ENCODE results near the gene SMYD2.

Gene SMYD2, protein sequence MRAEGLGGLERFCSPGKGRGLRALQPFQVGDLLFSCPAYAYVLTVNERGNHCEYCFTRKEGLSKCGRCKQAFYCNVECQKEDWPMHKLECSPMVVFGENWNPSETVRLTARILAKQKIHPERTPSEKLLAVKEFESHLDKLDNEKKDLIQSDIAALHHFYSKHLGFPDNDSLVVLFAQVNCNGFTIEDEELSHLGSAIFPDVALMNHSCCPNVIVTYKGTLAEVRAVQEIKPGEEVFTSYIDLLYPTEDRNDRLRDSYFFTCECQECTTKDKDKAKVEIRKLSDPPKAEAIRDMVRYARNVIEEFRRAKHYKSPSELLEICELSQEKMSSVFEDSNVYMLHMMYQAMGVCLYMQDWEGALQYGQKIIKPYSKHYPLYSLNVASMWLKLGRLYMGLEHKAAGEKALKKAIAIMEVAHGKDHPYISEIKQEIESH

DNA sequence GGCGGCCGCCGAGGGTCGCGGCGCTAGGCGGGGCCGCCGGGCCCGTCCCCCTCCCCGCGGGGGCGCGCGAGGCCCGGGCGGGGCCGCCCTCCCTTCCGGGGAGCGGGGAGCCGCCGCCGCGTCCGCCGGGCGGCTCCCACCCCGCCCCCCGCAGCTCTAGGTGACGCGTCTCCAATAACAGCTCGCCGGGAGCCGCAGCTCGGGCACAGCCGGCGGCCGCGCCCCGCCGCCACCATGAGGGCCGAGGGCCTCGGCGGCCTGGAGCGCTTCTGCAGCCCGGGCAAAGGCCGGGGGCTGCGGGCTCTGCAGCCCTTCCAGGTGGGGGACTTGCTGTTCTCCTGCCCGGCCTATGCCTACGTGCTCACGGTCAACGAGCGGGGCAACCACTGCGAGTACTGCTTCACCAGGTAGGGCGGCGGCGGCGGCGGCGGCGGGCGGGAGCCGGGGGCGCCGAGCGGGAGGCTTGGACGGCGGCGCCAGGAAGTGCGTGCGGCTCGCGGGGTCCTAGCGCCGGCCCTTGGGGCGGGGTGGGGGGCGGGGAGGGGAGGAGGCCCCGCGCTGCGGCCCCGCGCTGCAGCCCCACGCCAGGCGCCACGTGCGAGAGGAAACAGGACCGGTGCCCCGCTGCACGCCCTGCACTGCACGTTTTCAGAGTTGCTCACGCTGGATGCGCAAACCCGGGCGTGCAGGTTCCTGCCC lies at the start of gene SMYD2:
TSS of gene SMYD2 (plus strand) at position 139 of the 699 bp plus-strand sequence. CDS start at position 235, 96 bp downstream.
- peak; percentile 36 for DNase-seq (ENCODE audit: low spot score)

DNA sequence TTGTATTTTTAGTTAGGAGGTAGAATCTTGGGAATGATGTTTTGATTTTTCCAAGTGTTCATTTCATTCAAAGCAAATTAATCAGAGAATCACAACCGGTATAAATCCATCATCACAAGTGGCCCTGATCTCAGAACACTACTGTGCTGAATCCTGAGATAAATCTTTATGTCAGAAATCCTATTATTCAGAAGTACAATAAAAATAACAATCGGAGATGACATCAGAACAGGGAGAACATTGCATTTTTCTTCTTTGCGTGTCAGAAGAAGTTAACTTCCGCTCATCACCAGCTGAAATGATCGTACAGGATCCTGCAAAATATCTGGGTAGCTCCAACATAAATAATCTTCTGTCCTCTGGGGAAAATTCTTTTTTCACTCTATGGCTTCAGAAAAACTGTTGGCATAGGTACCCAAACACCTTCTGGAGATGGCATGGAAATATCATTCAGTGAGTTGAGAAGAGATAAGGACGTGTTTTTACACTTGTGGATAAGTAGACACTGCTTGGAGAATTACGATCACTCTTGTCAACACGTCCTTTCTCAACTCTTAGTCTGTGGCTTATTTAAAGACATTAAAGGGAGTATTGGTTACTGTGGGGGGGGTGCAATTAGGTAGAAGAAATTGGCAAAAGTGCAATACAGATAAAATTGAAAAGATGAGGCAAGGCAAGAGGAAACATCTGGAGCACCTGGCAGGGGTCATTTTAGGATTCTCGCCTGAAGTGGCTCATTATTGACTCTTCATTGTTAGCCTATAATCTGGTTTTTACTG lies 46.9 kb upstream of the SMYD2 start:
- DNase-seq (ENCODE audit: low spot score) = no peak

DNA sequence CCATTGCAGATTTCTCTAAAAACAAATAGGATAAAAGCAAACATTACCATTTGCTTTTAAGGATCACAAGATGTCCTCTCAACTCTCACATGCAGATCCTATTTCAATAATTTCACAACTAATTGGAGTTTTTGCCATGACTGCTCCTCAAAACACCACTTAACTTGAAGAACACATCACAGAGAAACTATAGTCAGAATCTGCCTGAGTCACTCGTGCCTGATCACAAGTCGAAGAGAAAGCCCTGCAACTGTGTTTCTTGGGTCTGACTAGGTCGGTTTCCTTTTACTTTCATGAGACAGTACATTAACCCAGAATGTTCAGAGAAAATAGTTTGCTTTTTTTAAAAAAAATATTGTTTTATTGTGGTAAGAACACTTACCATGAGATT lies 46.3 kb upstream of the SMYD2 start:
- DNase-seq (ENCODE audit: low spot score) = no peak

DNA sequence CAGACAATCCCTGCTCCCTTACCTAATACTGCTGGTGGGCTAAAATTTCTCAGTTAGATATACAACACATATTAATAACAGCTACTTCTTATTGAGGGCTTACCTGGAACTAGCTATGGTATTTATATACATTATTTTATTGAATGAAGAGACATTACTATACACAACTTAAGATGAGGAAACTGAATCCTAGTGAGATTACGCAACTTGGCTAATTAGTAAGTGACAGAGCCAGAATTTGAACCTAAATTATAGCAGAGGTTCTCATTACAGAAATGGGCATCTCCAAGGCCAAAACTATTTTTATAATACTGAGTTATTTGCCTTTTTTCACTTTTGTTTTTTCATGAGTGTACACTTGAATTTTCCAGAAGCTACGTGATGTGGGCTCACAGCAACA lies 44.5 kb upstream of the SMYD2 start:
- DNase-seq (ENCODE audit: low spot score) = no peak

DNA sequence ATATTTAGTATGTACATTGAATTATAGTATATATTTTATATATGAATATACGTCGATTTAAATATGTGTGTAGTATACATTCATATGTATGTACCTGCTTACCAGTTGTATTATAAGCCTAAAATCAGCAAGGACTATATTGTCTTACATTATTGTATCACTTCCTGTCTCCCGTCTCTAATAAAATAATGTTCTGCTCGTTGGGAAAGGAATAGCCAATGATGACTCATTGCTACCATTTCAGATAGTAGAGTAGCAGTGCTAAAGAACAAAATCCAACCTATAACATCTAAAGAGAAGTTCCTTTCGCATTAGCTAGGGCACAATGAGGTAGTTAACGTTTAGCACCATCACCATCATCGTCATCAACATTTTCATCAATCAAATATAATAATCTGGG lies 39.9 kb upstream of the SMYD2 start:
- no peak for DNase-seq (ENCODE audit: low spot score)

DNA sequence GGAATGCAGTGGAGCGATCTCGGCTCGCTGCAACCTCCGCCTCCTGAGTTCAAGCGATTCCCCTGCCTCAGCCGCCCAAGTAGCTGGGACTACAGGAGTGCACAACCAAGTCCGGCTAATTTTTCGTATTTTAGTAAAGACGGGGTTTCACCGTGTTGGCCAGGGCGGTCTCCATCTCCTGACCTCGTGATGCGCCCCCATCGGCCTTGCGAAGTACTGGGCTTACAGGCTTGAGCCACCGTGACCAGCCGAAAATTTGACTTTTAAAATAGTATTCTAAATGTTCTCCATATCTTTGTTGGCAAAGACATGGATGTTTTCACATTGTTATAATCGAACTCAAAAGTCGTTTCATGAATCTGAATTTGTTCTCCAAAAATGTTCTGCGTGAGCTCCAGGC lies 36.7 kb upstream of the SMYD2 start:
- no peak for DNase-seq (ENCODE audit: low spot score)

DNA sequence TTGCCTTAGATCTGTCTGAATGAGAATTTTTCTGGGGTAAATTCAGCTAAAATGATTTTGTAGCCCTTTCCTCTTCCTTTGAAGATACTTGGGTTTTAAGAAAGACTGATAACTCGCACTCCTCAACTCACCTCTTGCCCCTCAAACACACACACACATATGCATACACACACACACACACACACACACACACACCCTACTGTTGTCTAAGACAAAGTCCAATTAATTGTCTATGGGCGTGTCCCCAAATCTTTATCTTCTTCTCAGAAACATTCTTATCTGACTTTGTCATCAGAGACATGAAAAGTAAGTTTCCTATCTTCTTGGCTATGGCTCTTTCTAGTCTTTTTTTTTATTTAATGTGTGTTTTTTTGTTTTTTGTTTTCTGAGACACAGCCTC lies 36.1 kb upstream of the SMYD2 start:
- DNase-seq (ENCODE audit: low spot score) = no peak

DNA sequence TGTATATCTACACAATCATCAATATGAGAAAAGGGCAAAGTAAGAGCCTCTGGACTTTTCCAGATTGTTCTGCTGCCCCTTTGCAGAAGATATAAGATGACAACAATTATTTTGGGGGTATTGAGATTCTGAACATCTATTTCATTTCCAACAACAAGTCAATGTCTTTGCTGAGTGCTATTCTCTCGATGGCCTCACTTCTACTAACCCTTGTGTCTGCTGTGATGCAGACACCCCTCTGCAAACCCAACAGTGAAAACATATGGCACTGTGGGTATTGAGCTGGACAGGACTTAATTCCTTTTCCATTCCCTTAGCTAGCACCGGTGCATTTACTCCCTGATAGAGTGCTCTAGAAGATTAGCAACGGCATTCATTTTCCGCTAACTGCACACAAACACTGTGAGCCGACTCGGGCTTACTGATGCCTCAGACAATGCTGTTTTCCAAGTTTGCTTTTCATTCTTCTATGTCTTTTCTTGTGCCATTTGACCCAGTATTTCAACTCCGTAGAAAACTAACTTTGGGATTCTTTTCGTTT lies 33.4 kb upstream of the SMYD2 start:
- no peak for DNase-seq (ENCODE audit: low spot score)

DNA sequence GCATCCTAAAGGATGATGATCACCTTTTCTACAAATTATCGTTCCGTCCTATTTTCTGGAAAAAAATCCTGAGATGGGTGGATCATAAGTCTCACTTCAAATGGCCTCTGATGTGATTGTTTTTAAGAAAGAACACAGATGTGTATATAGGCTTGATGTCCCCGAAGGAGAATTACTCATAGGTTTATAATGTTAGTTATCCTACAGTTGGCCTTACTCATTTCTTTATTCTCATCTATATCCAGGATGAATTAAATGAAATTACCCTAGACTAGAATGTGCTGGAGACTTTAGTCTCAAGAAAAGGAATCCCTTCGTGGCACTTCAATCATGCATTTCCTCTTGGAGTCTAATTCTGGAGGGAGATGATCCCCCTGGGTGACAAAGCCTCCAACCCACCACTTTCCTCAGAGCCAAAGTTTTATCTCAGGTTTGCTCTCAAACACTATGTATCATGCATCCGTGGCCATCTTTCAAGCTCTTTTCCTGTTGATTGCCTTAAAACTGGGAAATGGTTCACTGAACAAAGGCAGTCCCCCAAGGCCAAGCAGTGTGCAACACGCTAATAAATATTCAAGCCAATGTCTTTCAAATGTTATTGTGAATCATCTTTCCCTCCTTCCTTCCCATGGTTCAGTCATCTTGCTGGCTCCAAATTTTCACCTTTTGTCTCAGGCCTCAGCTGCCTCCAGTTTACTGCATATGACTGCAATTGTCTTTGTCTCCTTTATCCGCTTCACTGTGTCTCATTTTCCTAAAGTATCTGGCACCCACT lies 32.5 kb upstream of the SMYD2 start:
- no peak for DNase-seq (ENCODE audit: low spot score)

DNA sequence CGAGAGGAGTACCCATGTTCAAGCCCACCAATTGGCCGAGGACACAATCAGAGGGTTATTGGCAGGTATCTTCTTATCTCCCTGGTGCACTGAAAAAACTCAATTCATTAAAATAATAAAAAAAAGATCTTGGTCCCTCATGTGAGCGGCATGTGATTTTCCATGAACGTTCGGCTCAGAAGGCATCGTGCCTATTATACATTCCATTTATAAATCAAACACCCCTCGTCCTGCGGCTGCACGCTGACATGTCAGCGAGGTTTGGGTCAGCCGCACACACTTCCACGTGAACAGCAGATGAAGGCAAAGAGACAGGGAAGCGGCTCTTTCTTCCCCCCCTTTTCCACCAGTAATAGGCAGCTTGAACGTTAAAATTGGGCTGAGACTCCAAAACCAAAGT lies 31.3 kb upstream of the SMYD2 start:
- no peak for DNase-seq (ENCODE audit: low spot score)

DNA sequence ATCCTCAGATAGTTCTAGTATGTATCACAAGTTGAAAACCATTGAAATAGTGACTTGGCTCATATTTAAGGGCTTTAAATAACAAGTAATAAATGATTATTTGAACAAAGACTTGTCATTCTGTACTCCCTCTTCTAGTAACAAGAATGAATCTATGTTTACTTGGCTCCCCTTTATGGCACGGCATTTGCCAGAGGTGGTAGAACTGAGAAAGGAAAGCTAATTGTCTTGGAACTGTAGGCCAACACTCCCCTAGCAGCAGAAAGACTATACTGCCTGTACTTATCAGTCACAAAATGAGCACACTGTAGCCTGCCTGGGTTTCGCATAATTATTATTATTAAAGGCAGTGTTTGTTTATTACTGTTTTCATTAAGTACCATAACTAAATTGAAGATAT lies 29.6 kb upstream of the SMYD2 start:
- DNase-seq (ENCODE audit: low spot score) = no peak

DNA sequence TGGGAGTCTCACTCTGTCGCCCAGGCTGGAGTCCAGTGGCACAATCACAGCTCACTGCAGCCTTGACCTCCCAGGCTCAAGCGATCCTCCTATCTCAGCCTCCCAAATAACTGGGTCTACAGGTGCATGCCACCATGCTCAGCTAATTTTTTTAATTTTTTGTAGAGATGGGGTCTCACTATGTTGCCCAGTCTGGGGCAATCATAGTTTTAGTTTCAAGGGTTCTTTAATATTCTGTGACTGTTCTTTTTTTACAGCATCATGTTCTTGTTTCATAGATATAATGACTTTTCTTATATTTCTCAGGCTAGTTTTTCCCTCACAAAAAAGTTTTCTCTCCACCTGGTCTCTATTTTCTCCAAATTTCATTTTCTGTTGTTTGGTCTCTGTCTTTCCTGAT lies 25.4 kb upstream of the SMYD2 start:
- DNase-seq (ENCODE audit: low spot score) = no peak

DNA sequence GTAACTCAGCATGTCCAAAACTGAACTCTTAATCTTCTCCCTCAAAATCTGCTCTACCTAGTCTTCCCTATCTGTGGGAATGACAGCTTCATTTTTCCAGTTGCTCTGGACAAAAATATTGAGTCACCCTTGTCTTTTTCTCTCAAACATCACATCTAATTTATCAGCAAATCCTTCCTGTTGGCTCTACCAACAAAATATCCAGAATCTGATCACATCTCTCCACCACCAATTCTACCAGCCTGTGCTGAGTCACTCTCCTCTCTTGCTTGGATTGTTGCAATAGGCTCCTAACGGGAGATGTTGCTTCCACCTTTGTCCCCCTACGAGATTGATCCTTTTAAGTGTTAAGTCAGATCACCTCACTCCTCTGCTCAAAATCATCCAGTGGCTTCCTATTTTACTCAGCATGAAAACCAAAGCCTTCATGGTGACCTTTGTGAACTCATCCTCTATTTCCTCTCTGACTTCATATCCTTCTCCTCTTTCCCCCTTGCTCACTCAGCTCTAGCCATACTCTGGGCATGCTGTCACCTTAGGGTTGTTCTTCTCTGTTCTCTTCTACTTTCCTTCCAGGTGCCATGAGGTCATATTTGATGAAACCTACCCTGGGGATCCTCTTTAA lies 21.5 kb upstream of the SMYD2 start:
- no peak for DNase-seq (ENCODE audit: low spot score)

DNA sequence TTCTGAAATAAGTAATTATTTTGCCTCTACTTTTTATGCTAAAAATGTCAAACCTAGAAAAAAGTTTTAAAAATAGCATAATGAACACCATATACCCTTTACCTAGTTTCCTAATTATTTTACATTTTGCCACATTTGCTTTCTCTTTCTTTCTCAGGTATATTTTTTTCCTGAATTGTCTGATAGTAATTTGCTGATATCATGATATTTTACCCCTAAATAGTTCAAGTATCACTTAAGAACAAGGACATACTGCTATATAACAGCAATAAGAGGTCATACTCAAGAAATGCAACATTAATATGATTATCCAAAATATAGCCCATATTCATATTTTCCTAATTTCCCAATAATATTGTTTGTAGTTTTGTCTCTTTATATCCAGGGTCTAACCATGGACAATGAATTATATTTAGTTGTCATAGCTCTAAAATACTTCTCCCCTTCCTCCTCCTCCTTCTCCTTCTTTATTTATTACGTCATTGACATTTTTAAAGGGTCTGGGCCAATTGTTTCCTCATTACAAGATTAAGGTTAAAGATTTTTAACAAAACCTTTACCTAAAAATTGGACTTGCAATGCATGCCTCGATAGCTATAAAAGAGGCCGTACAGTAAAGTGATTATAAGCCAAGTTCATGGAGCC lies 20.3 kb upstream of the SMYD2 start:
- DNase-seq (ENCODE audit: low spot score) = no peak

DNA sequence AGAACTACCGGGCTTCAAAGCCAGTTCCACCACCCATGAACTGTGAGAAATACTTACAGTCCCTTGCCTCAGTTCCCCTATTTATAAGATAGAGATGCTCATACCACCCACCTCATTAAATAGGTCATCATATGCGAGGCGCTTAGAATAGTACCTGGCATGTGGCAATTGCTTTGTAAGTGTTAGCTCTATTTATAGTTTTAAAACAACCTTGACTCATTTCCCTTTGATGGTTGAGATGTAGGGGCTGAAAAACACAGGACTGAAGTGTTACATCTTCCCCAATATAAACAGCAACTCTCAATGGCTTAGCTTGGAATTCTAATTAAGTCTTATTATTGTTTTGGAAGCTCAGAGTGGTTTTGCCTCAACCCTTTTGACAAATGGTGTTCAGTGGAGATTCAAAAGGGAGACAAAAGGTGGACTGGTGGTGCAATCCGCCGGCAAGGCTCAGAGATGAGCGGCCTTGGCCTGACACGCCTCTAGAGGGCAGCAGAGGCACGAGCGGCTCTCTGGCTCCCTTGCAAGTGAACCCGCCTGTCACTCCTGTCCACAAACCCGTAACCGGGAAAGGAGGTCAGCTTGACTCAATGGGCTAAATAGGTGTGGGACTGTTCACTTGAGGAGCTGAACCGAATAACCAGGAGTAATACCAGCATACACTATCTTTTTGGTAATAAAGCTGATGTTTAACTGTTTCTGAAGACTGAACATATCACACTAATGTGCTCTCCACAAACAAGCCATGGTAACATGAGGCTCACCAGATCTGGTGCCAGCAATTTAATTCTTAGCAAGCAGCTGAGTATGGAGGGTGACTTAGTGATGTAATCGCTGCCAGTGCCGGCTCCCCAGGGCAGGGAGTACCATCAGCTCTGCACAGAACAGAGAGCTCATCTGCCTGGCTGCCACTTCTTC lies 19.5 kb upstream of the SMYD2 start:
- peak; percentile 47 for DNase-seq (ENCODE audit: low spot score)

DNA sequence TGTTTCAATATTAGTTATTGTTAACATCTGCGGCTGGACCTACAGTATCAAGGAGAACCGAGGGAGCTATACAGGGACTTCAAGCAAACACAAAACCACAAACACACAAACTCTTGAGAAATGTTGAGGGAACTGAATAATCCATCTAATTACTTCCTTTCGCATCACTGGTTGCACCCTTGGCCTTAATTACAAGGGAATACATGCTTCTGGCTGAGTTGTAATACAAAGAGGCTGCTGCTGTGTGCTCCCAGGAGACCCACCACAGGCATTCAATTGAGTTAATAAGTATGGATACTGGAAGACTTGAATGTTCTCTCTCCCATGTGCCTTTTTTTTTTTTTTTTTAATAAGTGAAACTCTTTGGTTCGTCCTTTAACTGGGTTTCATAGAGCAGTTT lies 16.8 kb upstream of the SMYD2 start:
- DNase-seq (ENCODE audit: low spot score) = no peak

DNA sequence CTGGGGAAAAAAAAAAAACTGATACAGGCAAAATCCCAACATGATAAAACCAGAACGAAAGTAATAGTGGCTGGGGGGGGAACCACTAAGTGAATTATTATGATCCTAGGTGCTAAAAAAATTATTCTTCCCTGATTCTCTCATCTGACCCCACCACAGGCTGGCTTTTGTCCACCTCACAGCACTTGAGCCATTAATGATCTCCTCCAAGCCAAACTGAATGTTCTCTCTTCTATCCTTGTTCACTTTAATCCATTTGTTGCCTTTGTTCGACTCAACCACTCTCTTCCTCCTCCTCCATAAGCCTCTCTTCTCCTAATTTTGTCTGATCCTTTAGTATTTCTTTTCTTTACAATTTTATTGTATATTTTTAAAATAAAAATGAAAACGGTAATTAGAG lies 16.0 kb upstream of the SMYD2 start:
- DNase-seq (ENCODE audit: low spot score) = no peak

DNA sequence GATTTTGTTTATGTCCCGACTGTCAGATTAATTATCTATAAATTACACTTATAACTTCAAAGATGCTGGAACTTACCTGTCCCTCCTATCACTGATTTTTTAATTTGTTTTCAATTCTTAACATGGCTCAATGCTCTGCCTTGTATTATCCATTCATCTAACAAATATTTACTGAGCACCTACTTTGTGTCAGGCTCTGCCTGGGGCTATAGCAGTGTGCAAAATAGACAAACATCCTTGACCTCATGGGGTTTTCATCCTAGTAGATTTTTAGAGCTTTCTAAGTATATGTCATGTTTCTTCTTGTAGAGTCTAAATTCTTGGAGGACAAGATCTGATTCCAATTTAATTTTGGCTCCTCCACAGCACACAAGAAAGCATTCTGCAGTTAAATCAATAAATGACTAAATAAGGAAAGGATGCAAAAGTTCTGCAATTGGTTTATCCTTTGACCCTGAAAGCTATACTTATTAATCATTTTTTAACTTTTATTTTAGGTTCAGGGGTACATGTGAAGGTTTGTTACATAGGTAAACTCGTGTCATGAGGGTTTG lies 10.8 kb upstream of the SMYD2 start:
- DNase-seq (ENCODE audit: low spot score) = no peak

DNA sequence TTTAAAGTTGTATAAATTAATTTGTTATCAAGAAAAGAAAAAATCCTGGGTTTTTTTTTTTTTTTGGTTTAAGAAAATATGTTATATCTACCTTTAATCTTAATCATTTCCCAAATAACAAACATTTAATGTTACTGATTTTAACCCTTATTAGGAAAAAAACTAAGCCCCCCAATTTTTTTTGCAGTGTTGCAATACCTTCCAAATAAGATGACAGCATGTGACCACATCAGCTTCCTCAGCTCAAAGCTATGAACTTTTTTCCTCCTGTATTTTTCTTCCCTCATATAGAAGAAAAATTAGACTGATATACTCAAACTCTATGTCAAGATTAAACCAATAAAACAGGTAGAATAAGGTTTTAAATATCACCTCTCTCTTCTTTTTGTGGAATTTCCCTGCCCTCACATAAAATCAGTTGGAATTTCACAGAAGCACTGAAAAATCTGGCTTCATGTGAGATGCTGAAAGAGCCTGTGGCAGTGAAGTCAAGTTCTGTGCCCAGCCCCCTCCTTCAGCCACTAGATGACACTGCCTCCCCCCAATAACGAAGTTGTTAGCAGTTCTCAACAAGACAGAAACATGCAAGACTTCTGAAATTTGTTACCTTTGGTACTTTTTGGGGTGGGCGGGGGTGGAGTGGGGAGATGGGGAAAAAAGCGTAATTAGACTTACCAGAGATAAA lies 9.6 kb upstream of the SMYD2 start:
- no peak for DNase-seq (ENCODE audit: low spot score)

Data from putamen (tissue), 1 donor.